ENCODE measurements around the gene MRPS21. TPM values are rescaled to one million over a fixed set of nuclear protein-coding genes. Genes with fewer than 3 reads are reported as not detected.
"Not testable (repeated sequence)": the region's sequence is repeated elsewhere in the genome, so short reads cannot be mapped to it uniquely, and the experiment has no call there.

MRPS21 gene
- total RNA-seq, 1 donor, result 29.0 TPM

DNA sequence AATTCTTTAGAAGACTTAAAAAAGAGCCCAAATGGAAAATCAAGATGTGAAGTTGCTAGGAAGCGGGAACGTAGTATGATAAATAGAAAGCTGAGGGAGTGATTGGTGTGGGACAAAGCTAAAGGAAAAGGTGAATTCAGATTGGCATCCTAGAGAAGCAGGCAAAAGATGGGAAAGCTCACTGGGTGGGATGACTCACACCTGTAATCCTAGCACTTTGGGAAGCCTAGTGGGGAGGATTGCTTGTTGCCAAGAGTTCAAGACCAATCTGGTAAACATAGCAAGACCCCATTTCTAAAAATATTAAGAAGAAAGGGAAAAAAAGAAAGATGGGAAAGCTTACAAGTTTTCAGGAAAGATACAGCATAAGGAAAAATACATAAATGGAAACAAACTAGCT lies 1.8 kb downstream of the MRPS21 start:
- Histone ChIP-seq H3K4me1 (ENCODE audit: insufficient read depth, low read length) (peaks cover 12% of the 10 kb centered on the region), H3K36me3 (ENCODE audit: insufficient read depth, low read length) (peaks cover 37% of the 10 kb centered on the region), H3K27me3 (ENCODE audit: insufficient read depth, low read length) (no peaks in the 10 kb centered on the region), H3K27ac (ENCODE audit: low read depth, low read length) (no peak overlapping the region), H3K4me3 (ENCODE audit: insufficient read depth, low read length) (no peak overlapping the region), H3K4me2 (ENCODE audit: insufficient read depth, low read length) (no peak overlapping the region), H2AFZ (ENCODE audit: low read length) (no peak overlapping the region), H4K20me1 (ENCODE audit: insufficient read depth, low read length) (no peaks in the 10 kb centered on the region), H3K79me2 (ENCODE audit: insufficient read depth, low read length) (peaks cover 38% of the 10 kb centered on the region), H3K9me3 (ENCODE audit: low read depth, low read length) (no peaks in the 10 kb centered on the region)
- TF ChIP-seq, protein P1, sequence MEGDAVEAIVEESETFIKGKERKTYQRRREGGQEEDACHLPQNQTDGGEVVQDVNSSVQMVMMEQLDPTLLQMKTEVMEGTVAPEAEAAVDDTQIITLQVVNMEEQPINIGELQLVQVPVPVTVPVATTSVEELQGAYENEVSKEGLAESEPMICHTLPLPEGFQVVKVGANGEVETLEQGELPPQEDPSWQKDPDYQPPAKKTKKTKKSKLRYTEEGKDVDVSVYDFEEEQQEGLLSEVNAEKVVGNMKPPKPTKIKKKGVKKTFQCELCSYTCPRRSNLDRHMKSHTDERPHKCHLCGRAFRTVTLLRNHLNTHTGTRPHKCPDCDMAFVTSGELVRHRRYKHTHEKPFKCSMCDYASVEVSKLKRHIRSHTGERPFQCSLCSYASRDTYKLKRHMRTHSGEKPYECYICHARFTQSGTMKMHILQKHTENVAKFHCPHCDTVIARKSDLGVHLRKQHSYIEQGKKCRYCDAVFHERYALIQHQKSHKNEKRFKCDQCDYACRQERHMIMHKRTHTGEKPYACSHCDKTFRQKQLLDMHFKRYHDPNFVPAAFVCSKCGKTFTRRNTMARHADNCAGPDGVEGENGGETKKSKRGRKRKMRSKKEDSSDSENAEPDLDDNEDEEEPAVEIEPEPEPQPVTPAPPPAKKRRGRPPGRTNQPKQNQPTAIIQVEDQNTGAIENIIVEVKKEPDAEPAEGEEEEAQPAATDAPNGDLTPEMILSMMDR (IDR thresholded peaks at IDR 0.05; ENCODE audit: extremely low read depth, low read depth, low read length), result no peak
- no peak for DNase-seq (ENCODE audit: insufficient read length, low spot score, missing footprints)

DNA sequence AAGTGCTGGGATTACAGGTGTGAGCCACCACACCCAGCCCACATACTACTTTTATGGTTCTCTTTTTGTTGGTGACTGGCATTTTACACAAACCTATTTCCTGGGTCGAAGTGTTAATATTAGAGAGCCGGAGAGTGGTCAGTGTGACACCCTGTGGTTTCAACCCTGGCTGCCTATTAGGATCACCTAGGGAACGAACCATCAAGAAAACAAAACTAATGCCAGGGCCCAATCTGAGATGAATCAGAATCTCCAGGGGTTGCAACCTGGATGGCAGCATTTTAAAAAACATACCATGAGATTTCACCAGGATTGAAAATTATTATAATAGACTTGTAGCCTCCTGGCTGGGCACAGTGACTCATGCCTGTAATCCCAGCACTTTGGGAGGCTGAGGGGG lies 6.1 kb downstream of the MRPS21 start:
- Histone ChIP-seq H3K27ac (ENCODE audit: low read depth, low read length) (no peak overlapping the region), H4K20me1 (ENCODE audit: insufficient read depth, low read length) (no peaks in the 10 kb centered on the region), H3K4me3 (ENCODE audit: insufficient read depth, low read length) (no peak overlapping the region), H3K4me1 (ENCODE audit: insufficient read depth, low read length) (peaks cover under 1% of the 10 kb centered on the region), H3K79me2 (ENCODE audit: insufficient read depth, low read length) (peaks cover 39% of the 10 kb centered on the region), H3K36me3 (ENCODE audit: insufficient read depth, low read length) (peaks cover 59% of the 10 kb centered on the region), H3K9me3 (ENCODE audit: low read depth, low read length) (no peaks in the 10 kb centered on the region), H3K4me2 (ENCODE audit: insufficient read depth, low read length) (no peak overlapping the region), H2AFZ (ENCODE audit: low read length) (no peak overlapping the region), H3K27me3 (ENCODE audit: insufficient read depth, low read length) (no peaks in the 10 kb centered on the region)
- no peak for DNase-seq (ENCODE audit: insufficient read length, low spot score, missing footprints)
- TF ChIP-seq, protein P1 (IDR thresholded peaks at IDR 0.05; ENCODE audit: extremely low read depth, low read depth, low read length), result no peak

DNA sequence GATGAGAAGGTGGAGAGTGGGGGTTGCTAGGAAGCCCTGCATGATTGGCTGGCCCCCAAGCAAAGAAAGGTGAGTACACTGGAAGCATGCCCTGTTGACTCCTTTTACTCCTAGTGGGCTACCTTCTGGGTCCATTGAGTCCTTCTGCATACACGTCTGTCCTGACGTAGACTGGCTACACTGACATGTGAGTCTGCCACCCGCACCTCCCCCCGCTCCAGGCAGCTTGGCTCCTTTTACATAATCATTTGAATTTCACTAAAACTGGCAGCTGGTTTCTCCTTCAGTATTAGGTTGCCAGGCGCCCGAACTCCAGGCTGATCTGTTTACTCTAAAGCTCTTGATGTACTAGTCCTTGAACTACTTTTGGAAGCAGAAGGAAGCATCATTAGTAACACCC lies 8.7 kb downstream of the MRPS21 start:
- peaks cover 1% of the 10 kb centered on the region for H4K20me1 ChIP-seq (ENCODE audit: insufficient read depth, low read length)
- H3K4me2 ChIP-seq (ENCODE audit: insufficient read depth, low read length), result no peak overlapping the region
- H2AFZ ChIP-seq (ENCODE audit: low read length), result no peak overlapping the region
- no peak overlapping the region for H3K27ac ChIP-seq (ENCODE audit: low read depth, low read length)
- no peak overlapping the region for H3K4me3 ChIP-seq (ENCODE audit: insufficient read depth, low read length)
- DNase-seq (ENCODE audit: insufficient read length, low spot score, missing footprints), result no peak
- H3K79me2 ChIP-seq (ENCODE audit: insufficient read depth, low read length), result peaks cover 19% of the 10 kb centered on the region
- no peaks in the 10 kb centered on the region for H3K27me3 ChIP-seq (ENCODE audit: insufficient read depth, low read length)
- peaks cover 46% of the 10 kb centered on the region for H3K36me3 ChIP-seq (ENCODE audit: insufficient read depth, low read length)
- no peaks in the 10 kb centered on the region for H3K4me1 ChIP-seq (ENCODE audit: insufficient read depth, low read length)
- TF ChIP-seq, protein P1 (IDR thresholded peaks at IDR 0.05; ENCODE audit: extremely low read depth, low read depth, low read length), result no peak
- no peaks in the 10 kb centered on the region for H3K9me3 ChIP-seq (ENCODE audit: low read depth, low read length)

DNA sequence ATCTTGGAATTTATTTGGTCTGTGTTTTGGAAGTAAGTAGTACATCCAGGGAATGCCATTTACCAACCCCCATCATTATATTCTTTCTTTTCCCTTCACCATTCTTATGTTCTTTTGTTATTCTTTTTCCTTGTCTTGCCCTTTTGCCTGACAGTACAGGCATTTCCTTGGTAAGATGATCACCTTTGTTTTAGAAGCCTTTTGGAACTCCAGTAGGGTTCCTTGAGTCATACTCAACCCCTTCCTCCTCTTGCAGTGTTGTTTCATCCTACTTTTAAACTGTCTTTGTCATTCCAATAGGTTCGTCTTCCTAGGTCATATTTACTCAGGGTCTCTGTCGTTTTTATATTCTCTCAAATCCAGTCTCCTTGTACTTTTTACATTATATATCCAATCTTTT lies 9.2 kb downstream of the MRPS21 start:
- no peak overlapping the region for H2AFZ ChIP-seq (ENCODE audit: low read length)
- H3K4me1 ChIP-seq (ENCODE audit: insufficient read depth, low read length), result no peaks in the 10 kb centered on the region
- H3K36me3 ChIP-seq (ENCODE audit: insufficient read depth, low read length), result peaks cover 47% of the 10 kb centered on the region
- H3K4me2 ChIP-seq (ENCODE audit: insufficient read depth, low read length), result no peak overlapping the region
- TF ChIP-seq, protein P1 (IDR thresholded peaks at IDR 0.05; ENCODE audit: extremely low read depth, low read depth, low read length), result no peak
- no peak overlapping the region for H3K4me3 ChIP-seq (ENCODE audit: insufficient read depth, low read length)
- H3K9me3 ChIP-seq (ENCODE audit: low read depth, low read length), result no peaks in the 10 kb centered on the region
- H3K79me2 ChIP-seq (ENCODE audit: insufficient read depth, low read length), result peaks cover 16% of the 10 kb centered on the region
- peaks cover 3% of the 10 kb centered on the region for H4K20me1 ChIP-seq (ENCODE audit: insufficient read depth, low read length)
- no peak for DNase-seq (ENCODE audit: insufficient read length, low spot score, missing footprints)
- no peak overlapping the region for H3K27ac ChIP-seq (ENCODE audit: low read depth, low read length)
- no peaks in the 10 kb centered on the region for H3K27me3 ChIP-seq (ENCODE audit: insufficient read depth, low read length)

DNA sequence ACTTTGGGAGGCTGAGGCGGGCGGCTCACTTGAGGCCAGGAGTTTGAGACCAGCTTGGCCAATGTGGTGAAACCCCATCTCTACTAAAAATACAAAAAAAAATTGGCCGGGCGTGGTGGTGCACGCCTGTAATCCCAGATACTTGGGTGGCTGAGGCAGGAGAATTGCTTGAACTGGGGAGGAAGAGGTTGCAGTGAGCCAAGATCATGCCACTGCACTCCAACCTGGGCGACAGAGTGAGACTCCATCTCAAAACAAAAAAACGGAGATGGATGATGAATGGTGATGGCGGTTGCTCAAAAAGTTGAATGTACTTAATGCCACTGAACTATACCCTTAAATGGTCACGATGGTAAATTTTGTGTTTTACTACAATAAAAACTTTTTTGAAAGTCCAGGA lies 14.9 kb downstream of the MRPS21 start:
- not testable (repeated sequence) for H3K79me2 ChIP-seq (ENCODE audit: insufficient read depth, low read length); H3K27ac ChIP-seq (ENCODE audit: low read depth, low read length); H3K4me2 ChIP-seq (ENCODE audit: insufficient read depth, low read length); H3K27me3 ChIP-seq (ENCODE audit: insufficient read depth, low read length); DNase-seq (ENCODE audit: insufficient read length, low spot score, missing footprints); H3K4me3 ChIP-seq (ENCODE audit: insufficient read depth, low read length); H4K20me1 ChIP-seq (ENCODE audit: insufficient read depth, low read length); H3K9me3 ChIP-seq (ENCODE audit: low read depth, low read length); H3K4me1 ChIP-seq (ENCODE audit: insufficient read depth, low read length); H2AFZ ChIP-seq (ENCODE audit: low read length)
- H3K36me3 ChIP-seq (ENCODE audit: insufficient read depth, low read length), result peaks cover 21% of the 10 kb centered on the region

Data from osteoblast (primary cell).